GM12864 (cell line): ENCODE measurements around the gene EGFLAM.
A peak's percentile ranks its signal among the peaks of the same experiment; 100 is the strongest.

Source experiments
- DNase-seq: peaks from one replicate; pipeline ENCODE4 v3.0.0-alpha.2; 2011; ENCODE audit warnings: low read depth
- H3K4me3 ChIP-seq: 2 replicates; pipeline ENCODE4 v1.5.1; 2011; ENCODE audit warnings: mild to moderate bottlenecking, low read depth, low read length, control low read depth
- TF ChIP-seq, protein P1 (sequence below): IDR thresholded peaks from 2 replicates; pipeline ENCODE4 v1.5.1; 2011; ENCODE audit warnings: low read depth, mild to moderate bottlenecking, moderate library complexity, low read length, control low read depth, inconsistent platforms; ENCODE audit errors: missing control alignments

Gene EGFLAM

DNA sequence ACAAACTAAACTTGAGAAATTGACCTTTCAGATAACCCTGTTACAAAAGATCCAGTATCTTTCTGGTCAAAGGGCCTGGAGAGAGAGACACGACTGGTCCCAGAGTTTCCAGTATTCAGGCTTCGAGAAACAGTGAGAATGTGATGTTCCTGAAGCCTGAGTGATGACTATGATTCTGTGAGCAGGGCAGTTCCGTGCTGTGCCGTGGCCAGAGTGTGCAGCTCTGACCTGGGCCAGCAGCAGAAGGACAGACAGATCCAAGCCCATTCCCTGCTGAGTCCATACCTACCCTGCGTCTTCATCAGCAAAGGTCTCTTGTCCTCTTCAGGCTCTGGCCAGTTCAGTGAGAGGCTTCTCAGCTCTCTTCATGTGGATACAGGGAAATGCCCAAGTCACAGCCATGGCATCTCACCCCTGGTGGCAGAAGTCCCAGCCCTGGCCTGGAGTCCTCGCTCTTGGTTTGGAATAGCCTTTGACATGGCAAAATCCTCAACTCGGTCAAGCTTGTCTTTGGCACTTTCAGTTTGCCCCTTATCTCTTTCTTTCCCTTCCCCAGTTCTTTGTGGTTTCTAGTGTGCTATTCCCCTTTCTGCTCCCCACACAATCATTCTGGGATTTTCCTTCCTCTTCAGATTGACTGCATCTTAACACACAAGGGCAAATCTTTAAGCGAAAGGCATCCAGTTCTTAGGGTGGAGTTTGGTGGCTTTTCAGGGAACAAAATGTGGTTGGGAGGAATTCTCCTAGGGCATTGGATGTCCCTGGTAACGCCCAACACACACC is 190.4 kb downstream of the EGFLAM start:
- H3K4me3 ChIP-seq, result no peak overlapping the region
- DNase-seq, result no peak
- TF ChIP-seq, protein P1, sequence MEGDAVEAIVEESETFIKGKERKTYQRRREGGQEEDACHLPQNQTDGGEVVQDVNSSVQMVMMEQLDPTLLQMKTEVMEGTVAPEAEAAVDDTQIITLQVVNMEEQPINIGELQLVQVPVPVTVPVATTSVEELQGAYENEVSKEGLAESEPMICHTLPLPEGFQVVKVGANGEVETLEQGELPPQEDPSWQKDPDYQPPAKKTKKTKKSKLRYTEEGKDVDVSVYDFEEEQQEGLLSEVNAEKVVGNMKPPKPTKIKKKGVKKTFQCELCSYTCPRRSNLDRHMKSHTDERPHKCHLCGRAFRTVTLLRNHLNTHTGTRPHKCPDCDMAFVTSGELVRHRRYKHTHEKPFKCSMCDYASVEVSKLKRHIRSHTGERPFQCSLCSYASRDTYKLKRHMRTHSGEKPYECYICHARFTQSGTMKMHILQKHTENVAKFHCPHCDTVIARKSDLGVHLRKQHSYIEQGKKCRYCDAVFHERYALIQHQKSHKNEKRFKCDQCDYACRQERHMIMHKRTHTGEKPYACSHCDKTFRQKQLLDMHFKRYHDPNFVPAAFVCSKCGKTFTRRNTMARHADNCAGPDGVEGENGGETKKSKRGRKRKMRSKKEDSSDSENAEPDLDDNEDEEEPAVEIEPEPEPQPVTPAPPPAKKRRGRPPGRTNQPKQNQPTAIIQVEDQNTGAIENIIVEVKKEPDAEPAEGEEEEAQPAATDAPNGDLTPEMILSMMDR, result no peak

DNA sequence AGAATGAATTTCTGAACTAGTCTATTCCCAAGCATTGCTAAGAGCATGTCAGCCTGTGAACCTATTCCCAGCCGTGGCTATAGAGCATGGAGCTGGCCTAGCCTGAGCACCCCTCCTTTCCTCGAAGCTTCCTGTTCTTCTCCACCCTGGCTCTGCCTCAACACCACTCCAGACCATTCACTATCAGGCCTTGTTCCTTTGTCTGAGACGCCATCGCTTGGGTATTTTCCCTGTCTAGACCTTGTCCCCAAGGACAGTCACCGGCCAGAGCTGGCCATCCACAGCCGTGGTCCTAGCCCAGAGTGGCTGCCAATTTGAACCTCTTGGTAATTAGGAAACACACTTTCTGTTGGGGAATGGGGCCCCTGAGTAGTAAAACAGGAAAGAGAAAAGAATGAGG is 192.3 kb downstream of the EGFLAM start:
- TF ChIP-seq, protein P1, result no peak
- DNase-seq, result no peak
- H3K4me3 ChIP-seq, result no peak overlapping the region

DNA sequence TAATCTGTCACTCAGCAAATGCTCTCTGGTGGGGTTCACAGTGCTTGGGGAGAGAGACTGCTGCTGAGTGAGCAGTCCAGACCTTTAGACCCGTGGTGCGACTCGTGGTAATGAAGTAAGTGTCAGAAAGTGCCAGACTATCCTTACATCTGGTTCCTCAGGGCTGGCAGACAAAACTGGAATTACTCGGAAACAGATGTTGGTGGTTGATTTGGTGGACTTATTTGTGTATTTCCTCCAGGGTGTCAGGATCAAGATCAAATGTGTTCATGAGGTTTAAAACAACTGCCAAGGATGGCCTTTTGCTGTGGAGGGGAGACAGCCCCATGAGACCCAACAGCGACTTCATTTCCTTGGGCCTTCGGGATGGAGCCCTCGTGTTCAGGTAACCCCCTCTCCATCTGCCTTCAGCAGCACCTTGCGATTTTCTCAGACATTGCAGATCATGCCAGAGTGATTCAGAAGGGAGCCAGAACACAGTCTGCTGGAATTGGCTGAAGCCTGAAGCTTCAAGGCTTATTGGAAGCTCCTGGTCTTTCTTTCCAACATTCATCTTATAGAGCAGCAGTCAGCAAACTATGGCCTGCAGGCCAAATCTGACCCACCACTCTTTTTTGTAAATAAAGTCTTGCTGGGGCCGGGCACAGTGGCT is 192.8 kb downstream of the EGFLAM start:
- TF ChIP-seq, protein P1, result no peak
- DNase-seq, result no peak
- H3K4me3 ChIP-seq, result no peak overlapping the region

DNA sequence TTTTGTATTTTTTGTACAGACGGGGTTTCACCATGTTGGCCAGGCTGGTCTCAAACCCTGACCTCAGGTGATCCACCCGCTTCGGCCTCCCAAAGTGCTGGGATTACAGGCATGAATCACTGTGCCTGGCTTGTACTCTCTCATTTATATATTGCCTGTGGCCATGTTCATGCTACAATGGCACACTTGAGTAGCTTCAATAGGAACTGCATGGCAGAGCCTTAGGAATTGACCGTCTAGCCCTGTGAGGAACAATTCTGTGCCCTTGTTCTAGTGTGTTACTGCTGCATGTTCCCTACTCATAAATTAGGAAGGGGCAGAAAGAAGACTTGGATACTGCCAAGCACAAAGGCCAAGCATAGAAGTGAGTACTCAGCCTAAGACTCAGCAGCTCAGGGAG is 193.8 kb downstream of the EGFLAM start:
- H3K4me3 ChIP-seq, result no peak overlapping the region
- no peak for DNase-seq
- TF ChIP-seq, protein P1, result no peak

DNA sequence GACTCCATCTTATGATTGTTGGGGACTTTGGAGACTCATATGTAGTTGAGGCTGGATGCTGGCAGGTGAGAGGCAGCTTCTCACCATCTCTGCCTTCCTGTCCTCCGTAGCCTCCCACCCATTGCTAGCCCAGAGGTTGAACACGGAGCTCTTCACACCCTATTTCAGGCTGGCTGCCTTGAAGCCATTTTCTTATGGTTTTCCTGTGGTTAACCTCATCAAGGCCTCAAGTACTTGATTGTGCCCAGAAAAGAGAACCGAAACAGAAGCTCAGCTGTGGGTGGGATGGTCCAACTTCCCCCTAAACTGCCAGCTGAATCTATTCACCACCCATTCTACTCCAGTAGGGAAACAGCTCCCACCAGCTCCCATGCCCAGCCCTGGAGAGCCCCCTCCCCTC is 195.1 kb downstream of the EGFLAM start:
- no peak overlapping the region for H3K4me3 ChIP-seq
- DNase-seq, result peak; percentile 91
- TF ChIP-seq, protein P1, result no peak

DNA sequence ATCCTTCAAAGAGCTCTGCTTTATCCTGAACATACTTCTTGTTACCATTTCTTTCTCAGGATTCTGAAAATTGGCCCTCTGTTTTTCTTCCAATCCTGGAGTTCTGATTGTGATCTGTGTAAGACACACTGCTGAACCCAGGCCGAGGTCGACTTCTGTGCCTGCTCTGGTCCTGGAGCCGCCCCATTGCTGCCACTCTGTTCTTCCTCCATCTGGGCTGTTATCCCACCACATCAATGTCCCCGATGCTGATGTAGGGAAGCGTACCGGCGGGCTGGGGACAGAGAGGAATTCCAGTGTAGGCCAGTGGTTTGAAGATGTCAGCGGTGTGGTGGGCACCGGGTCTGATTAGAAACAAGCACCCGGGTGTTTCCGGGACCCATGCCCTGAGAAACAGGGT is 195.6 kb downstream of the EGFLAM start:
- no peak for DNase-seq
- TF ChIP-seq, protein P1, result no peak
- no peak overlapping the region for H3K4me3 ChIP-seq
